ENCODE results near the gene OCA2.
"Not testable (repeated sequence)": the region's sequence is repeated elsewhere in the genome, so short reads cannot be mapped to it uniquely, and the experiment has no call there.

The OCA2 gene

DNA sequence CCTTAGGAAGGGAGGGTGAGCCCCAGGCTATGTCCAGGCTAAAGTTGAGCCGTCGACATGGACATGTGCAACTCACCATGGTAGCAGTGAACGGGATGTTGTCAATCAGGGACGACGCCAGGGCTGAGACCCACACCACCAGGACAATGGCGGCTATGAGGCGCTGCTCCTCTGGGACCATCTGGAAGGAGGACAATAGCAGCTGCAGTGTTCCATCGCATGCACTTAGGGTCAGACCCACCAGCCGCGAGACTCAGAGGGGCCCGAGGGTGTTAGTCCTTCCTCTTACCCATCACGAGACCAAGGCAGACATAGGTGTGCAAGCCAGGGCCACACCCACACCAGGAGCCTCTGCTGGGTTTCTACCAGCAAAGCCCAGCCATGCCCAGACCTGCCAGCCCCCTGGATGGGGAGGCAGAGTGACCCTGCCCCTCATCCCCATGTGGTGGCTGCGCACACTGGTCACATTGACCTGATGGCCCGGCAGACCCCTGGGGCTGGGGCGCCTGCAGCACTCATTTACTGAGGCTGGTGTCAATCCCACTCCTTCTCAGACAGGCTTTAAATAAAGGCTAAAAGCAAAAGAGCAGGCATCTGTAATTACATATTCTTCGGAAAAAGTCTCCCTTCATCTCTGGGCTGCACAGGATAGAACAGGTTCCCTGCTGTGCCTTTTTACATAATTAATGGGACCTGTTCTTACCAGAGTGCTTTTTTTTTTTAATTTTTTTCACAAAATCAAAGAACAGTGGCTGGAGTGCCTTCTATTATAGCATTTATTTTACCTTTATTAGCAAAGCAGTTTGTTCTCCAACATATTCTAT is 227.8 kb downstream of the OCA2 start:
- no peak for DNase-seq (ENCODE audit: low read depth)

DNA sequence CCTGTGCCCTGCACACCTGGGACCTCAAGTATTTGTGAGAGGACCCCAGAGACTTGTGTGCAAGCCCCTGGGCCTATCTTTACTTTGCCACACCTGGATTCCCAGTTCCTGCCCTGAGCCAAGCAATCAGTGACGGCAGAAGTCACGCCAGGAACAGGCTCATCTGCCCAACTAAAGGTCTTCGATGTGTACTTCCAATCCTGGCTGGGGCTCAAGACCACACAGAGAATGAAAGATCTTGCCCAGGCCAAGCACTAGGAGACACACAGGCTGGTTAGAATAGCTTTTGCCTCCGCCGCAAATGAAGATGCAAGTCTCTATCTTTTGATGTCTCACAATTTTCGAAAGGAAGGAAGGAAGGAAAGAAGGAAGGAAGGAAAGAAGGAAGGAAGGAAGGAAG is 228.8 kb downstream of the OCA2 start:
- no peak for DNase-seq (ENCODE audit: low read depth)

DNA sequence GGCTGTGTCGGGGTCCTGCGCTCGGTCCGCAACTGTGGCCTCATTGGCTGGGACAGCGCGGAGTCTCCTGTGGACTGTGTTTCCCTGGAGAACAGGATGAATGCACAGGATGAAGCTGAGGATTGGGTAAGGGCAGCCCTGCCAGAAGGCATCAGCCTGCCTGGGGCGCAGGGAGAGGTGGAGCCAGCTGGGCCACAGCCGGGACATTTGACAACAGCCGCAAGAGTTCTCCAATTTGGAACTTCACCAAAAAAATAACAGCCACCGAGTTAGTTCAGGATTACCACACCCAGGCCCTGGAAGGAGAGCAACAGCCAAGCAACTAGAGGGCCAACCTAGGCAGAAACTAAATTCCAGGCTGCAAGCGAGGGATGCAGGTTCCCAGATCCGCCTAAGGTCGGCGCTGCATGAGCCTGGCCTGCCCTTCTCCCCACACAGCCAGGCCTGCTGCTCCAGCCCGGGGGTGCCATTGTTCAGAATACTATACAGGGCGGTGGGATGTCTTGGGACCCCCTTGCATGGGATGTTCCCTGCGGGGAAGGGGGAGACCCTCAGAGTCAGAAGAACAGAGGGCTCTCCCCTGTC is 229.3 kb downstream of the OCA2 start:
- no peak for DNase-seq (ENCODE audit: low read depth)

DNA sequence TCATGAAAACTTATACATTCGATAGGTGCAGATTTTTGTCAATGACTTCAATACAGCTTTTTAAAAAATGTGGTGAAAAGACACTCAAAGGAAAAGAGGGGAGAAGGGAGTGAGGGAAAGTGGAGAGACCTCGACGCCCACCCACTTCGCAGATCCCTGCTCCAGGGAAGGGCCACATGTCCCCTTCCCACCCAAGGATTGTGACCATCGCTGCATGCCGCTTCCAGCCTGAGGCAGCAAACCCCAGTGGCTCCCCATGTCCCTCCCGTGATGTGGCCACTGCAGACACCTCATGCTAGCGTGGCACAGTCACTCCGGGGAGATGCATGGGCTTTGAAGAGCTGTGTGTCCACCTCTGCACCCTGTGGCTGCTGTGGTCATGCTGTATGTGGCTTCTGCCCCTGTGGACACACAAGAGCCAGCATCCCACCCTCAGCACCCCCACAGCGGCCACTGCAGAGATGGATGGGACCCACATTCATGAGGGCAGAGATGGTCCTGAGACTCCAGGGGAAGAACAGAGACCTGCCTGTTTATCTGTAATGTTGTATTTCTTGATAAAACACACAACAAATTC is 230.2 kb downstream of the OCA2 start:
- no peak for DNase-seq (ENCODE audit: low read depth)

DNA sequence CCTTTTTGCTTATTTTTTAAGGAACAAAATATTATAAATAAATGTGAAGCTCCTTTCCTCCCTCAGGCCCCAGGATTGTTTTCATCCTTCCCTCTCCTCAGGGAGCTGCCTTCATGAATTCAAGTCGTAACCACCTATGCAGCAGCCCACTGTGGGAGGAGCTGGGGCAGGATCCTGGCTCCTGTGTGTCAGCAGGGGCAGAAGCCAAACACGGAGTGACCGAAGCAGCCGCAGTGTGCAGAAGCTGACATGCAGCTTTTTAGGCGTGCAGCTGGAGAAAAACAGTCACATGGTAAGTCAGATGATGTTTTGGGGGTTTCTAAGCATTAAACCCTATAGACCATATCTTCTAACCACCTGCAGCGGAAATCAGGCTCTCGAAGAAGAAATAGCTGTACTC is 231.3 kb downstream of the OCA2 start:
- no peak for DNase-seq (ENCODE audit: low read depth)

DNA sequence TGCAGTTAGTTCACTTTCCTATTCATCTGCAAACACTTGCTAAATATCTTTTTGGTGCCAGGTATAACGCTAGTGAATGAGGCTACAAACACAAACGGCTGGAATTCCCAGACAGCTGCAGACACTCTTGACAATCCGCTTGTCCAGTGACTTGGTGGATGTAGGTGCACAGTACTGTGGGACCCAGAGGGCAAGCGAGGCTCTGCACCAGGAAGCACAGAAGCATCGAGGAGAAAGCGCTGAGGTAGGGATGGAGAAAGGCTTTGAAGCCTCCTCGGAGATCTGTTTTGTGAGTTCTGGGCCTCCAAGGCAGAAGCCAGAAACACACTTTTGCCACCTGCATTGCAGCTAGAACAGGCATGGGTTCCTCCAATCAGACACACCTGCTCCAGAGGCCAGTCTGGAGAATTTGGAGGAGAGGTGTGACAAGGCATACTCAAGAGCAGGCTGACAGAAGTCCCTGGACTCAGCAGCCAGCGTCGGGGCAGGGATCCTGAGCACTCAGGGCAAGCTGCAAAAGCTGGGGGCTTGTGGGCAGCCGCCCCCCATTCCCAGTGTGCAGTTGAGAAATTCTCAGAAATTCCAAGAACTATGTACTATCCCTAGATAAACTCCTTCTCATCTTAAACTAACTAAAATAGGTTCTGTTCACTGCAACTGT is 232.5 kb downstream of the OCA2 start:
- no peak for DNase-seq (ENCODE audit: low read depth)

DNA sequence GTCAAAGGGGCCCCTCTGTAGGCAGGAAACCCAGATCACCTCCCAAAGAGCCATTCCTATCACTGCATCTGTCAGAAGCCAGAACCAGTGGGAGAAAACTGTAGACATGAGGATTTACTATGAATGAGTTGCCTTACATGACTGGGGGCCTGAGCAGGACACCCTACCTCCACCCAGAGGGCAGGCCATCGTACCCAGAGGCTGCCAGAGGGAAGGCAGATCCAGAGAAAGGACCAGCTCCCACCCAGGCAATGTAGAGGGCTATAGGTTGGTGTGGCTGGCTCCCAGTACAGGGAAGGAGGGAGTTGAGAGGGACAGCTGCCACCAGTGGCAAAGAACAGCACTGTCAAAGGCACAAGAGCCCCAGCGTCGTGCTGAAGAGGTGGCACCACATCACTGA is 233.2 kb downstream of the OCA2 start:
- no peak for DNase-seq (ENCODE audit: low read depth)

DNA sequence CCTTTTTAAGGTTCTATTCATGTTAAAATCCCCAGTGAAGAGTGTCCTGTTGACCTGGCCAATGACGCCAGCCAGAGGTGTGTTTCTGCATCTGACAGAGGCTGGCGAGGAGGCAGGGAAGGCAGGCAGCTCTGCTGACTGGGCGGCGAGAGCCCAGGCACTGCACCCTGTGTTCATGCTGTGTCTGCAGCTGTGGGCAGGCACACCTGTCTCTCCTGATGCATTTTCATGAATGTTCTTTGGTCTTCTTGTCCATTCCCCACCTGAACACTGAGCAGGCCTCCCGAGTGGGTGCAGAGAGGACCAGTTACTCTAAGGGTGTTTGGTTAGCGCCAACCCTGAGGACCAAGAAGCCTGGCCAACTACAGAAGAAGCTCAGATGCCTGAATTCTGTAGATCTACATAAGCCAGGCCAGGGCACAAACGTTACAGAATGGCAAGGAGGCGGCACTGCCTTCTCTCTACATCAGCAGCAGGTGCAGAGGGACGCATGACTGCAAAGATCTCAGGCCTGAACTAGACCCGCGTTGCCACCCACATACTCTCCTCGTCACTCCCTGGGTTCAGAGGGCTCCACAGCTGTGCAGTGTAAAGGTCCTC is 233.7 kb downstream of the OCA2 start:
- DNase-seq (ENCODE audit: low read depth) = no peak

DNA sequence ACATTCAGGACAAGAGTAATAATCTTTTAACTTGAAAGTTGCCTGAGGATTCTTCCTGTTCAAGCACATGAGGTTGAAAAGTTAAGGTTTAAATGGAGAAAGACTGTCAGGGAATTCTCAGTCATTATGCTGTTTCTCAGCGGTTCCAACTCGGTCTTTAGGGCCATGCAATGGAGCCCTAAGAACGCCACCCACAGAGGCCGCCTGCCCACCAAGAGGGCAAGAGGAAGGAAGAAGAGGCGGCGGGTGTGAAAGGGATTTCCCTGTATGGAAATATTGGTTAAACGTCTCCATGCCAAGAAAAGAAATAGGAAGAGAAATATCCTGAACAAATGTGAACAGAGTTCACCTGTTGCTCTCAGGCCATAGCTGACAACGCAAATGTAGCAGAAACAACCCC is 234.4 kb downstream of the OCA2 start:
- no peak for DNase-seq (ENCODE audit: low read depth)

DNA sequence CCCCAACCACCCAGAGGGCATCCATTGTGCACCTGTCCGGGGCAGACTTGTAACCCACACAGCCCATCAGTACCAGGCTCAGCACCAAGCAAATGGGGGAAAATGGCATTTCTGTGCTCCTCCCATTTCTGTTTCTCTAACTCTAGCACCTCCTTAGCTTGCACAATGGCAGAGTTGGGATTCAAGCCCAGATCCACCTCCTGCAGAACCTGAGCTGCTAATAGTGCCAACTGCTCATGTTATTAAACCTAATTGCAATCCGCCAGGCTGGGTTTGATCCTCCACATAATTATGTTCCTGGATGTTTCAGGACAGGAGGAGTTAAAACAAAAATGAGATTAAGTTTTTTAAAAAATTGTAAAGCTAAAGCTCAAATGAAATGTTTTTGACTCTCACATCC is 235.0 kb downstream of the OCA2 start:
- DNase-seq (ENCODE audit: low read depth) = no peak

DNA sequence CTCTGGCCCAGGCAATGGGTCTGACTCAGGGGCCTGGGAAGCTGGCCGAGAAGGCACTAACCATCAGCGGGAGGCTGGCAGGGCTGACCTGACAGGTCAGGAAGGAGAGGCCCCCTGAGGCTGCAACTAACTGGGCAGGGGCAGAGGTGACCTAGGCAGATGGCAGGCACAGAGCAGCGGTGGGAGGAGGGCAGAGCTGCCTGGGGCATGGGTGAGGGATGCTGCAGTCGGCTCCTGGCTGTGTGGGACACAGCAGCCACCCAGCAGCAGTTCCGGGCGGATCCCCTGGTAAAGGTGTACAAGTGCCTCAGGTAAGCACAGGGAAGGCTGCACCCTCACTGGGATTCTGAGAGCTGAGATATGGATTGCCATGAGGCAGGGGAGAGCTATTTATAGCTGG is 236.1 kb downstream of the OCA2 start:
- no peak for DNase-seq (ENCODE audit: low read depth)

DNA sequence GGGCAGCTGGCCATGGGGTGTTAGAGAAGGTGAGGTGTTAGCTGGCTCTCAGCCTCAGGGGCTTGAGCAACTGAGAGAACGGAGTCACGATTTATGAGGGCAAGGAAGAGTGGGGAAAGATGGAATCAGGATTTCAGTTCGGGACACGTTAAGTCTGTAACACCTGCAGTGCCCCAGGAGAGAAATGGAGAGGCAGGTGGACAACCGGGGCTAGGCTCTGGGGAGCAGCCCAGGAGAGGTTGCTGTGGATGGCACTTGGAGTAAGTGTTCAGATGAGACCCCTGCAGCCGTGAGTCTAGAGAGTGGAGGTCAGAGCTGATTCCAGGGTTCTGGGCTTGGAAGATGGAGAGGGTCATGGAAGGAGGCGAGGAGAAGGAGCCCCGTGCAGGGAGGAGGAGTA is 237.9 kb downstream of the OCA2 start:
- DNase-seq (ENCODE audit: low read depth) = no peak

DNA sequence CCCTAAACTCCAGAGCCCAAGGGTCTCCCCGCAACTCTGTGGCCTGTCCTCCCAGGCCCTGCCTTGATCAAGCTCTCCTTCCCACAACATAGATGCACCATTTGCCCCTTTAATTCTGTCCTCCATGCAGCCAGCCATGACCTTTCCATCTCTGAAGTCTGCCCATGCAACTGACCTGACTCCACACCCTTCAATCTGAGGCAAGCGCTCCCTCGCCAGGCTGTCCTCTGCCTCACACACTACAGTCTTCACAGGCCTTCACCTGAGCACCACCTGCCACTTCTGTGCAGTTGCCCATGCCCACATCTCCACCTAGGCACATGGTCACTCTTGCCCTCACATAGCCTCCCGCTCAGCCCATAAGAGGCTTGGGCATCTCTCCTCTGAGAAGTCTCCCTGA is 244.0 kb downstream of the OCA2 start:
- no peak for DNase-seq (ENCODE audit: low read depth)

DNA sequence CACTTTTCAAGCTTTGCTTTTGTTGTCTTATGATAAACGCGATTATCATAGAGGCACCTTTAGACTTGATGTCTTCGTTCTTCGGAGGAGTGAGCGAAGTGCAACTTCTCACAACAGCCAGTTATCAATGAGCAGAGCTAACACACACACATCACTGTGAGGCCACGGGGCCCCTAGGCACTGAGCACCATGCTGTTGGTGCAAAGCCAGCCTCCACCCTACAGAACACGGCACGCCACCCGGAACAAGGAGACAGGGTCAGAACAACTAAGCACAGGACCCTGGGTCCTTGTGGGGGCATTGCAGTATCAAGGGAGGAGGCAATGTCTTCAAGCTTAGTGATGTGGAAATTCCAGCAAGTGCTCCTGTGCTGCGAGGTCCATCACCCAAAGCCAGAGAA is 244.5 kb downstream of the OCA2 start:
- DNase-seq (ENCODE audit: low read depth) = no peak

DNA sequence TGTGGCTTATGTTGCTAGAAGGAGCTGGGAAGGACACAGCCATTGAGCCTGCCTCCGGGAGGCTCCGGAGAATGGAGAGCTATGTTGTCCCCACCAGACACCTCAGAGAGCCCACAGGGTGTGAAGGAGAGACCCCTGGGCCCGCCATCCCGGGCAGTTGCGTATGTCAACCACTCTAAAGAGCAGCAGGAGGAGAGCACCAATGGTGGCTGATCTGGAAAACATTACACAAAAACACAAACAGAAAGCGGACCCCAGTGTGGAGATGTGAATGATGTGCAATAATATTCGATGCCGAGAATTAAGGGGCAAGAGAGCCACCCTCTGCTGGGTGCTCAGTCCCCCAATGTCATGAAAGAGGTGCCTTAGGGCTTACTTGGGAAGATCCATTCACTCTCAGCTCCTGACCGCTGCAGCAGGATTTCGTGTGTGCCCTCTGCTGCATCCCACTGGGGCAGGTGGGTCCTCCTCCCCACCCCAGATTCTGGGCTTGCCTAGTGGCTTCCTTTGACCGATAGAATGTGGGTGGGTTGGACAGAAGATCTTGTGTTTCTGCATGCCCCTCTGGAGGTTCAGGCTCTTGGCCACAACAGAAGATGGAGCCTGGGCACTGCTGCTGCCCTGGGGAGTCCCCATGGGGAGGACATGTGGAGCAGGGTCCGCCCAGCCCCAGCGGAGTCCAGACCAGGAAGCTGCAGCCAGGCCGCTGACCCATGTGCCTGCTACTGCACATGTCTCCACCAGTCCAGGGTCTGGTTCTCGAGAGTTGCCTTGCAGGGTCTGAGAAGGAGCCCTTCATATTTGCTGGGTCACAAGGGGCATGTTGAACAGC is 245.3 kb downstream of the OCA2 start:
- no peak for DNase-seq (ENCODE audit: low read depth)

DNA sequence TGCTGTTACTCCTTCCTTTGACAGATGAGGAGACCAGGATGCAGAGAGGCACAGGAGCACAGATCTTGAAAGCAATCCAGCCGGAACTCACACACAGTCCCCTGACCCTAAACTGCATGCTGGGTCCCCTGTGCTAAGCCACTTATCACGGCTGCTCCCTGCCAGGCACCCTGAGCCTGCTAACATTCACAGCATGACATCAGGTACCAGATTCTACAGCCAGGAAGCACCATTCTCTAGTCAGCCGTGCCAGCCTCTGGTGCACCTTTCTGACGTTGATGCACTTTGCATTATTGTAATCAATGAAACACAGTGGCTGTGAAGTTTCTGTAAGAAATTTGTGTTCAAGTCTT is 247.3 kb downstream of the OCA2 start:
- no peak for DNase-seq (ENCODE audit: low read depth)

DNA sequence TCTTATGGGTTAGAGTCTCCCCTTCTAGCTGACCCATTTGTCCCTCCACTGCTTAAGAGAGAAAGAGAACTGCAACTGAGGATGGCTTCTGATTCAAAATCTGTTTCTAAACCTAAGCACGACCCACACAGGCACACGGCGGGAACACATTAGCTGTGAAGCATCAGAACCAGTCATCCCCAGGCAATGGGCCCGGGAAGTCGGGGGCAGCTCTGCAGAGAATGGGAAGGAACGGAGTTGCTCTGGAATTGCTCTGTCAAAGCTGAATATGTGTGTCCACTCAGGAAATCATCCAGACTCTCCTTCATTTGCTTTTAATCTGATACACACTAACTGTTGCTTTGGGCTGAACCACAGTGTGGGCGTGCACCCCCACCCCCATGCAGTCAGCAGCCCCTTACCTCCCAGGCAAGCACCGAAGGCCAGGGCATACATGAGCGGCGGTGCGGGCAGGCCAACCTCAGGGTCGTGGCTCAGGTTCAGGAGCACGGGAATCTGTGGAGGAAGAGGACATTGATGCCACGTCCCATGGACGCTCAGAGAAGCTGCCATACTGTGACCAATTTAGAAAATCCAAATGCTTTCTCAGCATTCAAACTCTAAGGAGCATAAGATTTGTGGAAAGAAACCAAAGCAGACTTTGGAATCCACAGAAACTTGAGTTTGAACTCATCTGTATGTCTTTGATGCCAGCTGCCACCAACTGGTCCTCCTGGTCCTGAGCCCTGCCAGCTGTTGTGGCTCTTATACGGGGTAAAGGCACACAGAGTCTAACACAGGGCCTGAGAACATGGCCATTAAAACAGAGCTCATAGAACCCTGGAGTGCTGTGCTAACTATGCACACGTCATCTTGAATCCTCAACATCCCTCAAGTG is 247.9 kb downstream of the OCA2 start:
- DNase-seq (ENCODE audit: low read depth) = no peak

DNA sequence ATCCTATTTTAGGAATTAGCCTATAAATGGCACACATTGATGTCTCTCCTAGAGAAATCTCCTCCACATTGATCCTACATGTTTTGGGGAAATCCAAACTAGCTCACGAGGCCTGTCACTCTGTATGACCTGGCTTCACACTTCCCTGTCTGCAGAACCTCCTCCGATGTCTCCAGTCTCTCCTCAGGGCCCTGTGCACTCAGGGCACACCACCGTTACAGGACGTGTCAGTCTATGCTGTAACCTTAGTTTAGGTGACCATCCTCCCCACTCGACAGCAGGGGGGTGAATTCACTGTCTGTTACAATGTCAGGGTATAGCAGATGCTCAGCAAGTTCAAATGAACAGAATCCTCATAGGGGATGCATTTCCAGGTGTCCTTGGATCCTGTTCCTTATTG is 249.1 kb downstream of the OCA2 start:
- DNase-seq (ENCODE audit: low read depth) = no peak

DNA sequence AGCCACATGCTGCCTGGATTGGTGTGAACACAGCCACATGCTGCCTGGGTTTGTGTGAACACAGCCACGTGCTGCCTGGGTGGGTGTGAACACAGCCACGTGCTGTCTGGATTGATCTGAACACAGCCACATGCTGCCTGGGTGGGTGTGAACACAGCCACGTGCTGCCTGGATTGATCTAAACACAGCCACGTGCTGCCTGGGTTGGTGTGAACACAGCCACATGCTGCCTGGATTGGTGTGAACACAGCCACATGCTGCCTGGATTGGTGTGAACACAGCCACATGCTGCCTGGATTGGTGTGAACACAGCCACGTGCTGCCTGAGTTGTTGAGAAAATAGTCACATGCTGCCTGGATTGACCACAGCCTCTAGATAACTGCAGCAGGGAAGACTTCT is 250.2 kb downstream of the OCA2 start:
- DNase-seq (ENCODE audit: low read depth) = not testable (repeated sequence)

DNA sequence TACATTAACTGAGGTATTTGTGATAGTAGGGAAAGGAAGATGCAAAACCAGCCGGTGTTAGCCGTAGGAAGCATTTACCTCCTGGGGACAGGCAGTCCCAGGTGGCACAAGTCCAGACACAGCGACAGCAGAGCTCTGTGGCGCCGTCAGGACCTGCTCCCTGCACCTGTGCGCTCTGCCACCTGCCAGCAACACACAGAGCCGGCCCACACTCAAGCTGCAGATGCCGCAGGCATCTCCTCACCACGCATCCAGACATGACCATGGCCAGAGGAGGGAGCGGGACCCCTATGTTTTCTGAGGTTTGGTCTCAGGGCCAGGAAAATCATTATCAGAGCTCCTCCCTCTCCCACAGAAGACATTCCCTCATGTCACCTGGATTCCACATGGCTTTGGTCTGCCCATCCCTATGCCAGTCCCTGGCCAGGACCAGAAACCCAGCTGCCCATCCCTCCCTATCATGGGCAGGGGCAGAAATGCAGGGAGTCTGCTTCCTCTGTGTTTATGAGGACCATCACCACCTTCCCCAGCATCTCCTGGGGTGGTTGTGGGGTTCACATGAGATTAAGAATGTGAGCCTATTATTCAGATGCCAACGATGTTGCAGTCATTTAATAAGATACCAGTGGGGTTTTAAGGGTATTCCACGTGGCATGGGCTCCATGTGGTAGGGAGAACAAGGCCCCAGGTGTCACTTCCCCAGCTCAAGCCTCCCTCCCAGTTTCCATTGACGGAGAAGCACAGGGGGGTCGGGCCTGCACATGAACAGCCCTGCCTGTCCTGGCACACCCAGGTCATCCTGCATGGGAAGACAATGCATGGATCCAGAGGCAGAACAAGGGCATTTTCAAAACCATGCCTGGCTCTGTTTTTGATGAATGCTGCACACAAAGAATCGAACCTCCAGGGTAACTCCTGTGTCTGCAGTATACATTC is 251.1 kb downstream of the OCA2 start:
- DNase-seq (ENCODE audit: low read depth) = no peak
